WI38 (cell line): Measurements from ENCODE around the gene HLA-DPA1.
"Not testable (repeated sequence)": the region's sequence is repeated elsewhere in the genome, so short reads cannot be mapped to it uniquely, and the experiment has no call there.

ENCODE experiments used
- H3K4me3 ChIP-seq: 2 replicates; pipeline ENCODE4 v1.5.1; 2011; ENCODE audit warnings: low read depth, mild to moderate bottlenecking, control low read depth, low read length
- CTCF ChIP-seq: IDR thresholded peaks from 2 replicates; pipeline ENCODE4 v1.5.1; 2012; ENCODE audit warnings: low read depth, mild to moderate bottlenecking, control low read depth, low read length

Gene HLA-DPA1

GRCh38 chr6:33072508-33073100 lies 845 bp downstream of the HLA-DPA1 start:
- no peak overlapping the region for H3K4me3 ChIP-seq
- no peak for TF ChIP-seq CTCF

GRCh38 chr6:33071569-33071968 lies 1.9 kb downstream of the HLA-DPA1 start:
- no peak overlapping the region for H3K4me3 ChIP-seq
- TF ChIP-seq CTCF = no peak

GRCh38 chr6:33070909-33071308 lies 2.5 kb downstream of the HLA-DPA1 start:
- TF ChIP-seq CTCF = no peak
- no peak overlapping the region for H3K4me3 ChIP-seq

GRCh38 chr6:33069021-33069738 lies 4.3 kb downstream of the HLA-DPA1 start:
- no peak for TF ChIP-seq CTCF
- H3K4me3 ChIP-seq = no peak overlapping the region

GRCh38 chr6:33066917-33067521 lies 6.4 kb downstream of the HLA-DPA1 start:
- no peak for TF ChIP-seq CTCF

GRCh38 chr6:33065312-33065711 lies 8.1 kb downstream of the HLA-DPA1 start:
- no peak for TF ChIP-seq CTCF

More at GRCh38 chr6:33066917-33067521, 6.4 kb downstream of the HLA-DPA1 start:
- H3K4me3 ChIP-seq = no peak overlapping the region

GRCh38 chr6:33064723-33065122 lies 8.7 kb downstream of the HLA-DPA1 start:
- no peak overlapping the region for H3K4me3 ChIP-seq
- TF ChIP-seq CTCF = no peak

More at GRCh38 chr6:33065312-33065711, 8.1 kb downstream of the HLA-DPA1 start:
- no peak overlapping the region for H3K4me3 ChIP-seq

GRCh38 chr6:33063435-33063834 lies 10.0 kb downstream of the HLA-DPA1 start:
- not testable (repeated sequence) for H3K4me3 ChIP-seq
